CD4-positive, alpha-beta T cell treated with Interleukin-10 for 1 hour (primary cell): ENCODE data around the gene TPPP2.
"Not testable (repeated sequence)": the region's sequence is repeated elsewhere in the genome, so short reads cannot be mapped to it uniquely, and the experiment has no call there.

Experiments
- DNase-seq: peaks from one replicate; pipeline ENCODE4 v3.0.0-alpha.2; 2020

The TPPP2 gene

DNA sequence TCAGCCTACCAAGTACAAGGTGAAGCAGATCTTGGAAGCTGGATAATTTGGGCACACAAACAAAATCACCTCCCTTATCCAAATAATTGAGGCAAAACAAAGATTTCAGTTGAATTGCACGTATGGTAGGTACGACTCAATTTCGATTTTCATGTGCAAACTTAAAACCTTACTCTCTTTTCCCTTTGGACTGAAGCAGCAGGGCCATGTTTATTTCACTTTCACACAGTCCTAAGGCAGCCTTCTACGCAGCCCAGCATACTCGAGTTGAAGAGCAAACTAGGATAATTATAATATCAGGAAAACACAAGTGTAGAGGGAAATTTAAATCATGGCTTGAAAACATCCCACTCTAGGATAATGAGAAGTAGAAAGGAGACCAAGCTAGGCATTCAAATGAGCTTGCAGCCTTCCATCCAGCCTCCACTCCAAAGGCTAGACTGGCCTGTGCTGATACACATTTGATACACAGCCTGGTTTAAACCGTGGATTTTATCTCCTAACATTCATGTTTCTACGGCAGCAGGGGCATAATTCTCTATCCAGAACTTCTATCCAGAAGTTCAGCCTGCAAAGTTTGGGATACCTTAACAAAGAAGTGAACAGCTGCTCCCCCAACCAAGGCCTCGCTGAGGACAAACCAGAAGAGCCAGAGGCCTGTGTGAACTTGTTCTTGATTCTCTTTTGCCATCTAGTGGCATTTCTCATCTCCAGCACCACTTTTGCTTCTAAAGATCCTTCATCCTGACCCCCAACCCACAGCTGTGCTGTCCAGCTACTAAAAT is 9.8 kb downstream of the TPPP2 start:
- DNase-seq, result peak; percentile 59

DNA sequence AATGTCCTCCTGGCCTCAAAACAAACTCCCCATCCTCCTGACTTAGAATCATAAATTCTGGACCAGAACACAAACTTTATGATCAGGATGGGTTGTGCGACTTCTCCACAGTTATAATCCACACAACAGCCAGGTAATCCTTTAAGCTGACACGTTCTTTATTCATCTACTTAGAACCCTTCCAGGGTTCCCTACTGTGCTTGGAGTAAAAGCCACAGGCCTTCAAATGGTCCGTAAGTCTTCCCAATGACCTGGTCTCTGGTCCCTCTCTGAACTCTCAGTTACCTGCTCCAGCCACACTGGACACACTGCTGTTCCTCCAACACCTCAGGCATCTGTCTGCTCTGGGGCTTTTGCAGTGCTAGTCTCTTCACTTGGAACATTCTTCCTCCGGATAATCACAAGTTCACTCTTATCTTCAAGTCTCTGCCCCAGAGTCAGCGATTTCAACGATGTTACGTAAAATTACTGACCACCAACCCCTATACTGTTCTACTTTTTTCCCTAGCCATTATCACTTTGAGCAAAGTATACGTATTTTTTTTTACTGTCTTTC is 10.4 kb downstream of the TPPP2 start:
- no peak for DNase-seq

DNA sequence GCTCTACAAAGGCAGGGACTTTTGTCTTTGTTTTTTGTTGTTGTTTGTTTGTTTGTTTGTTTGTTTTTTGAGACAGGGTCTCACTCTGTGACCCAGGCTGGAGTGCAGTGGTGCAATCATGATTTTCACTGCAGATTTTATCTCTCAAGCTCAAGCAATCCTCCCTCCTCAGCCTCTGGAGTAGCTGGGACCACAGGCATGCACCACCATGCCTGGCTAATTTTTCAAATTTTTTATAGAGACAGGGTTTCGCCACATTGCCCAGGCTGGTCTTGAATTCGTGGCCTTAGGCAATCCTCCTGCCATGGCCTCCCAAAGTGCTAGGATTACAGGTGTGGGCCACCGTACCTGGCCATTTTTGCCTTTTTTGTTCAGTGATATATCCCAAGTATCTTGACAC is 10.9 kb downstream of the TPPP2 start:
- DNase-seq, result not testable (repeated sequence)

GRCh38 chr14:21041676-21042433 is 11.8 kb downstream of the TPPP2 start, which contains the start of gene RNASE7:
RNASE7 (plus strand) TSS chr14:21042362; CDS start chr14:21042993, 631 bp downstream.
- DNase-seq, result no peak

GRCh38 chr14:21042918-21043317 is 12.9 kb downstream of the TPPP2 start:
- DNase-seq, result no peak

DNA sequence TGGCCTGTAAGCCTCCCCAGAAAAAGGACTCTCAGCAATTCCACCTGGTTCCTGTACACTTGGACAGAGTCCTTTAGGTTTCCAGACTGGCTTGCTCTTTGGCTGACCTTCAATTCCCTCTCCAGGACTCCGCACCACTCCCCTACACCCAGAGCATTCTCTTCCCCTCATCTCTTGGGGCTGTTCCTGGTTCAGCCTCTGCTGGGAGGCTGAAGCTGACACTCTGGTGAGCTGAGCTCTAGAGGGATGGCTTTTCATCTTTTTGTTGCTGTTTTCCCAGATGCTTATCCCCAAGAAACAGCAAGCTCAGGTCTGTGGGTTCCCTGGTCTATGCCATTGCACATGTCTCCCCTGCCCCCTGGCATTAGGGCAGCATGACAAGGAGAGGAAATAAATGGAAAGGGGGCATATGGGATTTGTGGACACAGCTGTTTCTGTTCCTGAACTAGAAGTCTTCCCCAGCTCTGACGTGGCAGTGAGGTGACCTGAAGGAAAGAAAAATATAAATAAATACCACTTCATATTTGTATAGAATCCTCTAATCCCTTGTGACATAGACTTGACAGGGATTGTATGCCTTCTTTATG is 13.5 kb downstream of the TPPP2 start:
- no peak for DNase-seq

GRCh38 chr14:21043974-21044618 is 14.1 kb downstream of the TPPP2 start:
- peak; percentile 28 for DNase-seq

DNA sequence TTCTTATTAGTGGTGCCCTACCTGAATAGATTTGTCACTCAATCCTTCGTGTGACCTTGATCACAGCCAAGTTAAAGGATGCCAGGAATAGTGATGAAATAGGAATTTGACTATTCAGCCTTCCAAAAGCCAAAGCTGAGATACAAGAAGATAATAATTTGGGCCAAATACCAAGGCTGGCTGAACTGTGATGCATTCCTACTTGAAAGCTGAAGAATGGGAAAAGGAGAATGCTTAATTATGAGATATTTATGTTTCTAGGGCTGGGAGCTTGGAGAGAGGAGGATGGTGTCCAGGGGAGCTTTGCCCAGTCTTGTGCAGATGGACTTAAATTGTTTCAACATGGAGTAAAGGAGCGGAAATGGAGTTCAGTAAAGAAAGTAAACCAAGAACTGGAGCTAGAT is 17.4 kb downstream of the TPPP2 start:
- DNase-seq, result no peak

DNA sequence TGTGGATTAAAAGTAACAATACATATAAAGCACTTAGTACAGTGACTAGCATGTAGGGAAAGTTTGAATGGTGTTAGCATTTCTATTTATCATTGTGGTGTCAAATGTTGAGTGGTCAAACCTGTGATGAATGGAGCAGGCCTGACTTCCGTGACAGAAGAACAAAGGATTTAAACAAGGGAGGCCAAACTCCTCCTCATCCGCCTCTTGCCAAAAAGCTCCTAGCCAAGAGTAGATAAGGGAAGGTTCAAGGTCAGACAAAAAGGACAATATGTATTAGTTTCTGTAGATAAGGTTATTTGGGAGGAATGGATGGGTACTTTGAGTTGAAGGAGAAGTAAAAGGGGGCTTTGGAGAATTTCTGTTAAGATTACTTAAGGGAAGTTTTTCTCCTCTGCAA is 18.6 kb downstream of the TPPP2 start:
- no peak for DNase-seq

DNA sequence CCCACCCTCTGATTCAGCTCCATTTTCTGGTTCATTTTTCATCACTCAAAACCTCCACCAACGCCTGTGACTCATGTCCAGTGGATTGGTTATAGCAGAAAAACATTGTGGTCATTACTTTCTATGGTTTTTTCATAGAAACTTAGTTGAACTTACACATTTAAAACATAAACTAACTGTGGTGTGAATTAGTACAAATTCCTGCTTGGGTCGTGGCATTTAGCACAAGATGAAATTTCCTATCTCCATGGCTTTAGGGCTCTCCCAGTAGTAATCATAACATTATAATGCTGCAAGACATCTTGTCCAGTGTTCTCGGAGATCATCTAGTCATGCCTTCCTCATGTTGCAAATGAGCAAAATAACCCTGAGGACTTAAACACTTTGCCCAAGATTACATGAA is 19.3 kb downstream of the TPPP2 start:
- no peak for DNase-seq

DNA sequence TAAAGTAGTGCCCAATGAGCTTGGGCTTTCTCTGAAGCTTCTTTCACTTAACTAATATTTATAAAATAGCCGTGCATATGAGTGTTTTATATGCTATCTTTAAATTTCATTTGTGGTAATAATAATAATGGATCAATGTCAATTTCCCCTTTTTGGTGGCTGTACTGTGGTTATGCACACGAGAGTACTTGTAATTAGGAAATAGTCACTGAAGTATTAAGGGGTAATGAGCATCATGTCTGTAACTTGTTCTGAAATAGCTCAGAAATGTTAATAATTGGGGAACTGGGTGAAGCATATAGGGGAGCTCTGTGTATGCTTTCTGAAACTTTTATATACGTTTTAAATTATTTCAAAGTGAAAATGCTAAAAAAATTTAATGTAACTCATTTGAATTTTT is 20.6 kb downstream of the TPPP2 start:
- no peak for DNase-seq

DNA sequence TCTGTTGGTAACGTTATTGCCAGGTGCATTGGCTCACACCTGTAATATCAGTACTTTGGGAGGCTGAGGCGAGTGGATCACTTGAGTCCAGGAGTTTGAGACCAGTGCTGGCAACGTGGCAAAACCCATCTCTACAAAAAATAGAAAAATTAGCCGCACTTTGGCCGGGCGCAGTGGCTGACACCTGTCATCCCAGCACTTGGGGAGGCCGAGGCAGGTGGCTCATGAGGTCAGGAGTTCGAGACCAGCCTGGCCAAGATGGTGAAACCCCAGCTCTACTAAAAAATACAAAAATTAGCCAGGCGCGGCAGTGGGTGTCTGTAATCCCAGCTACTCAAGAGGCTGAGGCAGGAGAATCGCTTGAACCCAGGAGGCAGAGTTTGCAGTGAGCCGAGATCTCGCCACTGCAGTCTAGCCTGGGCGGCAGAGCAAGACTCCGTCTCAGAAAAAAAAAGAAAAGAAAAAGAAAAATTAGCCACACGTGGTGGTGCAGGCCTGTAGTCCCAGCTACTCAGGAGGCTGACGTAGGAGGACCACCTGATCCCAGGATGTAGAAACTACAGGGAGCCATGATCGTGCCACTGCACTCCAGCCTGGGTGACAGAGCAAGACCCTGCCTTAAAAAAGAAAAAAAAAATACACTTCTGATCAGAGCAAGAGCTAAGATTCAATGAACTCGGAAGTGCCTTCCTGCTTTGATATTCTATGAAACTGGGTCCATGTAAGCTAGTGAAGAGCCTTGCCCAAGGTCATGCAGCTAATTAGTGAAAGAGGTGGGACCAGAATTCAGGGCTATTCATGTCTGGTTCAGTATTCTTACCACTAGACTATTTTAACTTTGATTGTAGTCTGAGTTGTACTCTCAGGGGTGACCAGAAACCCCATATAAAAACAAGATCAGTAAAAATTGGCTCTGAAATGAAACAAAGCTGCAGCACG is 23.4 kb downstream of the TPPP2 start:
- no peak for DNase-seq

DNA sequence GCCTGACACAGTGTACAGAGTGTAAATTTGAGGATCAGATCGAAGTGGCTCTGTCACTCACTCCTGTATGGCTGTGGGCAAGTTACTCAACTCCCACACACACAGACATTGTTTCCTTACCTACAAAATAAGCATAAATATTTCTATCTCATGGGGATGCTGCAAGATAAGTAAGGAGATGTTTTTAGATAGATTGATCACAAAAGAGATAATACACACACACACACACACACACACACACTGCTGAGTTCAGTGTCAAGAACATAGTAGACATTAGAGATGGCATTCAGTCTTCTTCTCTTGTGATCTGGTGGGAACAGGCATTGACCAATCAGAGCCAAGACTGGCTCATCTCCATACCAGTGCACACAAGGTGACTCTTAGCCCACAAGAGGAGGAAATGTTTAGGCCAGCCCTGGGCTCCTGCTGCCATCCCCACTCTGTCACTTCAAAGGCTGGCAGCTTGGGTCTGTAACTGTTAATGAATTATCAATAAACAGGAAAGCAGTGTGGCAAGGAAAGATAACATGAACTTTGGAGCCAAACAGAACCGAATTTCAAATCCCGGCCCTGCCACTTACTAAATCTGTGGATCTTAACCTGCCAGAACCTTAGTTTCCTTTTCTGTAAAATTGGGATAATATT is 24.2 kb downstream of the TPPP2 start:
- DNase-seq, result no peak

DNA sequence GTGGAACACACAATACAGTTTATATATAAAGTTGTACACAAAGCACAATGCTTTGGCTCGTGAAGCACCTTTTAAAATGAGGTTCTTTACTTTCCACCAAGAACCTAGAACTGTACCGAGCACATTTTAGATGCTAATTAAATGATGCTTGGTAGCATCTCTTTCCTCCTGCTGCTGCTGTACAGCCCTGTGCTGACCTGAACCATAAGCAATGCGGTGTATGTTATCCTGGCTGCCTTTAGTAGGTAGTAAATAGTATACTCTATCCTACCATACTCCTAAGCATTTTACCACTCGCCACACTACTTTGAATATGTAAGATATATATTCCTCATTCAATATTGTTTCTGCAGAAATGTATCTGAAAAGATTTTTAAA is 24.7 kb downstream of the TPPP2 start:
- DNase-seq, result no peak

- no peak for DNase-seq
These were observed 25.6 kb downstream of the TPPP2 start for GRCh38 chr14:21055432-21056117.

DNA sequence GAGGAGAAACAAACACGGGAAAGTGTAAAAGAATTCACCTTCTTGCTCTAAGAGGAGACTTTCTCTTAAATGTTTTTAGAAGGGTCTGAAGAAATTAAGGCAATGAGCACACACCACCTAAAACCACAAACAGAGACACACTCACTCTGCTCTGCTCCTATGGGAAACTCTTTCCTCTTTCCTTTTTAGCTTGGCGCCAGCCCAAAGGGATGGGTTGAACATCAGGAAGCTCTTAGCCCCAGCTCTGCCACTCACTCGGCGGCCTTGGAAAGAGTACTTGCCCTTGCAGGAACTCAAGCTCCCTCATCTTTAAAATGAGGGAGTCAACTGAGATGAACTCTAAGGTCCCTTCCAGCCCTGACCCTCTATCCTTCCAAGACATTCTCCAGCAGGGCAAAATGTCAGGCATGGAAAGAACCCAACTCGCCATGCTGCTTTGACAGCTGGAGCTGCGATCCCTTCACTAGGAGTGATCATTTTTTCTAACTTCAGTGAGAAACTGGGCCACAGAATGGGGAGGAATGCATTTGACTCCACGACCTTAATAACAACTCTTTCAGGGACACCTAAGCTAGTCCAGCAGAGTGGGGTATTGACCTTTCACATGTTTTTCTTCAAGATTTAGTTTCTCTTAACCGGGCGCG is 26.6 kb downstream of the TPPP2 start:
- no peak for DNase-seq

DNA sequence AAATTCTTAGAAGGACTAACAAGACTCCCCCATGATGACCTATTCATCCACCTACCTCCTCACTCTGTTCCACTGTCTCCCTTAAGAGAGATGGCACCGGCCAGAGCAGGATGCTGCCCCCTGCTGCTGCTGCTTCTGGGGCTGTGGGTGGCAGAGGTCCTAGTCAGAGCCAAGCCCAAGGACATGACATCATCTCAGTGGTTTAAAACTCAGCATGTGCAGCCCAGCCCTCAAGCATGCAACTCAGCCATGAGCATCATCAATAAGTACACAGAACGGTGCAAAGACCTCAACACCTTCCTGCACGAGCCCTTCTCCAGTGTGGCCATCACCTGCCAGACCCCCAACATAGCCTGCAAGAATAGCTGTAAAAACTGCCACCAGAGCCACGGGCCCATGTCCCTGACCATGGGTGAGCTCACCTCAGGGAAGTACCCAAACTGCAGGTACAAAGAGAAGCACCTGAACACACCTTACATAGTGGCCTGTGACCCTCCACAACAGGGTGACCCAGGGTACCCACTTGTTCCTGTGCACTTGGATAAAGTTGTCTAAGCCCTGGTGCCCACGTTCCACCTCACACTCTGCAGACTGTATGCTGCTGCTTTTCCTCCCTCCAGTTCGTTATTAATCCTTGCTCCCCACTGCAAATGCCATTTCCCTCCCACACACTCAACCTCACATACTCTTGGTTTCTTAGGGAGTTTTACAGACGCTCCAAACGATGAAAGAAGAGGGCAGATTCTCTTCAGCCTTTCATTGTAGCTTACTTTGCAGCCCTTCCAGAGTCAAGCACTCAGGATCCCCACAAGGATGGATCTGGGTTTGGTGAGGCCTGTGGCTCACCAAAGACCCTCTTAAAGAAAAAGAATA is 28.0 kb downstream of the TPPP2 start, which contains the start of gene RNASE8:
Gene RNASE8 (plus strand): TSS at position 20 of the 873 bp plus-strand sequence. CDS start 71 bp downstream, at position 91.
- DNase-seq, result no peak

GRCh38 chr14:21058903-21059302 is 28.9 kb downstream of the TPPP2 start:
- no peak for DNase-seq
